GM15510 (cell line): Measurements from ENCODE around the gene PRSS21.

Source experiments
- POLR2A ChIP-seq: IDR thresholded peaks from 3 replicates; pipeline ENCODE4 v1.6.1; 2011; ENCODE audit warnings: borderline replicate concordance; ENCODE audit not compliant: insufficient read length; ENCODE audit errors: extremely low read depth

The PRSS21 gene

DNA sequence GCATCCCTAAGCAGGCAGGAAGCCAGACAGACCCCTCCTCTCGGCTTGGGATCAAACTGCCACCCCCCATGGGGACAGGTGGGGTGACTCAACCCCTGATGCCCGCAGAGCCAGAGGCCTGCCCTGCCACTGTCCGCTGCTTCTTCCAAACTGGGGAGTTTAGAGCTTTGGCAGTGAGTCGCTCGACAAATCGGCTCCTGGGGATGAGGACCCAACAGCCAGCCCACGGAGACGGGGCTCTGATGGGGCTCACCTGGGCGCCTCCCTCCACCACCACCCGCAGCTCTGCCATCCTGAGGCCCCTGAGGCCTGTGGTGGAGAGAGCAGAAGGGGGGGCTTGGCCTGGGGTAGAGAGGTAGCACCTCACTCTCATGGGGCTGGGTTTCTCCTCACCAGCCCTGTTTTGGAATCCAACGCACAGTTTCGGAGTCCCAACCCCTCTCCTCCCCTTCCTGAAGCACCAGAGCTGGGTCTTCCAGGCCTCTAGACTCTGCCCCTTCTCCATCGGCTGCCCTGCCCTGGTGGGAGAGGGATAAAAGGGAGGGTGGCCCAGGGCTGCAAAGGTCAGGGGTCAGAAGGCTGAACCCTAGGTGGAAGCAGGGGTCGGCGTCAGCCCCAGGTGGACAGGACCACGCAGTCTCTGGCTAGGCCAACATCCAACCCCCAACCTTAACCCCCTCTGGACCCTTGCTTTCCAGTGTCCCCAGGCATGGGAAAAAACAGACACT is 35.1 kb downstream of the PRSS21 start:
- TF ChIP-seq POLR2A = no peak

GRCh38 chr16:2852731-2853507 is 35.9 kb downstream of the PRSS21 start:
- no peak for TF ChIP-seq POLR2A

DNA sequence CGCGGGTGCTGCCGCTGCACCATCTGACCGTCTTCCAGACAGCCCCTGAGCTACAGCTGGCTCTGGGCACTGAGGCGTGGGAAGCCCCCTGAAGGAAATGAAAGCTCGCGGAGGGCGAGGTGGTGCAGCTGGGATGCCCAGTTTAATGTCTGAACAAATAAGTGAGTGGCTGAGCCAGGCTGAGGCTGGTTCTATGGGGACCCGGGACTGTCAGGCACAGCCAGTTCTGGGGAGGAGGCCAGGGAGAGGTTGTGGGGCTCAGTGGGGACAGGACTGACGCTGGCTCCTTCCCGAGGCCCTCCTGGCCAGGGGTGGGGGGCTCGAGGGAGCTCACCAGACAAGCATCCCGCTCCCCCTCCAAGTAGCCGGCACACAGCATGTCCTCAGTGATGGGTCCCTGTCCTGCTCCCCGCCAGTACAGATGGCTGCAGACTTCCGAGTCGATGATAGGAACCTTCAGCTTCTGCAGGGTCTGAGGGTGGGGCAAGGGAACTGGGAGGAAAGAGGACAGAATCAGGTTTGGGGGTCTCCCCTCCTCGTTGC is 36.6 kb downstream of the PRSS21 start:
- TF ChIP-seq POLR2A = no peak

DNA sequence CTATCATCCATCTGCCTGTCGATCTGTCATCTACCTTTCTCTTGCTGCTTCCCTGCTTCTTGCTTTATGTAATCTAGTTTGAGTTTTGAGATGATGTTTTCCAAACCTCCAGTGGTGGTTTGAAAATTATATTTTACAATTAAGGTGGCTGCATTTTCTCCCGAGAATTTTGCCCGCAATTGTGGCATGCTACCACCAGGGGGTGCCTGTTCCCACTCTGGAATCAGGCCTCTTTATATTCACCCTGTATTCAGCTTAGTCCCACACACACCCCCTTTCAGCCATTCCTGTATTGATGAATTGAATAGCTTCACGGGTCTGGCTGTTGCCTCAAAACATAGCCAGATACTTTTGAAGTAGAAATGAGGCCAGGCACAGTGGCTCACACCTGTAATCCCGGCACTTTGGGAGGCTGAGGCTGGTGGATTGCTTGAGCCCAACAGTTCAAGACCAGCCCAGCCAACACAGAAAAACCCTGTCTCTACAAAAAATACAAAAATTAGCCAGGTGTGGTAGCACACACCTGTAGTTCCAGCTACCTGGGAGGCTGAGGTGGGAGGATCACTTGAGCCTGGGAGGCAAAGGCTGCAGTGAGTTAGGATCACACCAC is 37.8 kb downstream of the PRSS21 start:
- TF ChIP-seq POLR2A = no peak

- TF ChIP-seq POLR2A = no peak
Measured at GRCh38 chr16:2855536-2855935, 38.5 kb downstream of the PRSS21 start.

DNA sequence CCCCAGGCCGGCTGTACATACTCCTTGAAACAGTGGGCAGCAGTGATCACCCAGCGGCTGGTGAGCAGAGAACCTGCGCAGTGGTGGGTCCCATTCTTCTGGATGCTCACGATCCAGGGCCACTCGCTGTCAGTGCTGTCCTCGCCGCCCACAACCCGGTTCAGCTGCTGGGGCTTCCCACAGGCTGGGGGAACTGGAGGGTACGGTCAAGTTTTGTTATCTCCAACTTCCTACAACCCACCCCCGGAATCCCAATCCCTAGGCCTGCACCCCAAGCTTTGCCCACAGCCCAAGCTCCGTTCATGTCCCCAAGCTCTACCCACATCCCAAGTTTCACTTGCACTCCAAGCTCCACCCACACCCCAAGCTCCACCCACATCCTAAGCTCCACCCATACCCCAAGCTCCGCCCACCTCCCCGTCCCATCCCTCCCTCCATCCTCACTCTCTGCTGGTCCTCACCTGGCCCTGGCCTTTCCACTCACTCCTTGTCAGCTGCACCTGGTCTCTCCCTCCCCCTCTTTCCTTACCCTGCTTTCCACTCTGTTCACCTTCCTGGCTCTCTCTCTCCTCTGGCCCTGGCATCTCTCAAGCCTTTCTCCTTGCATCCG is 39.1 kb downstream of the PRSS21 start:
- no peak for TF ChIP-seq POLR2A

DNA sequence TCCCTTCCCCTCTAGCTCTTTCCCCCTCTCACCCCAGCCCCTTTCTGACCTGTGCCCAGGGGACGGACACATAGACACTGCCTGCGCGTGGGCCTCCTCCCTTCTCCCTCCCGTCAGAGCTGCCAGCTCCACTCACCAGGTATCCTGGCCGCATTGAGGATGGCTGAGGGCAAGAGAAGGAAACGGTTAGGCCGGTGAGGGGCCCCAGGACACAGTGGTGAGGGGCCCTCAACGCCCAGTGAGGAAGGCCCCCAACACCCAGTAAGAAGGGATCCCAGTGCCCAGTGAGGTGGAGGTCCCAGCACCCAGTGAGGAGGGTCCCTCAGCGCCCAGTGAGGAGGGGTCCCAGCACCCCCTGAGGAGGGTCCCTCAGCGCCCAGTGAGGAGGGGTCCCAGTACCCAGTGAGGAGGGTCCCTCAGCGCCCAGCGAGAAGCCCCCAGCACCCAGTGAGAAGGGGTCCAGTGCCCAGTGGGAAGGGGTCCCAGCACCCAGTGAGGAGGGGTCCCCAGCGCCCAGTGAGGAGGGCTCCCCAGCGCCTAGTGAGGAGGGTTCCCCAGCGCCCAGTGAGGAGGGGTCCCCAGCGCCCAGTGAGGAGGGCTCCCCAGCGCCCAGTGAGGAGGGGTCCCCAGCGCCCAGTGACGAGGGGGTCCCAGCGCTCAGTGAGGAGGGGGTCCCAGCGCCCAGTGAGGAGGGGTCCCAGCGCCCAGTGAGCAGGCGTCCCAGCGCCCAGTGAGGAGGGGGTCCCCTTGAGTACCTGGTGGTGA is 39.8 kb downstream of the PRSS21 start:
- TF ChIP-seq POLR2A = no peak

DNA sequence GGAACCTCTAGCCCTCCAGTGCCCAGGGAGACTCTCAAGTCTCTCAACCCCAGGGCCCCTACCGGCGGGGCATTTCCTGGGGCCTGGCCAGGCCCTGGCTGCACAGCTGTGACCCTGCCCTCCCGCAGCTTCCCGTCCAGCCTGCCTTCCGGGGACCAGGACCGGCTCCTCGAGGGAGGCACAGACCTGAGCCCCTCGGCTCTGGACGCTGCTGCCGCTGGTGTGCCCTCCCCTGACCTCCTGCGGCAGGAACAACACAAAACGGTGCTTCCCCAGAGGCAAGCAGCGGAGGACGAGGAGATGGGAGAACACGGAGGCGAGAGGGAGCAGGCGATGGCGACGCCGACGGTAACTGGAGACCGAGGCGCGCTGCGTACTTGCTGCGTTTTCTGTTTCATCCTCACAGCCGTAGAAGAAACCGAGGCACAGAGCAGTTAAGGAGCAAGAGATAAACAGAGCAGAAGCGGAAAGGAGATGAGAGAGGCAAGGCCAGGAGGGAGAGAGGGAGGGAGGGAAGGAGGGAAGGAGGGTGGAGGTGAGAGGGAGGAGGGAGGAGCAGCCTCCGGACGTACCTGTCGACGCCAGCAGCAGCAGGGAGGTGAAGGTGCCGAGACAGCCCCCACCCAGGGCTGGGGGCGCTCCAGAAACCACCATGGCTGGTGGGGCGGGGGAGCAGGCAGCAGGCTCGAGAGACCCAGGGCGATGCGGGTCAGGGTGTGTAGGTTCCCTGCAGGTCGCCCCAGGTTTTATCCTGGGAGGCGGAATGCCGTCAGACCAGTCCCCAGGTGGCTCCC is 40.6 kb downstream of the PRSS21 start, which contains the start of gene PRSS22:
Gene PRSS22, minus strand, starts transcription at position 720 of the 794 bp plus-strand sequence. Its CDS starts 66 bp downstream, at position 654.
- no peak for TF ChIP-seq POLR2A

DNA sequence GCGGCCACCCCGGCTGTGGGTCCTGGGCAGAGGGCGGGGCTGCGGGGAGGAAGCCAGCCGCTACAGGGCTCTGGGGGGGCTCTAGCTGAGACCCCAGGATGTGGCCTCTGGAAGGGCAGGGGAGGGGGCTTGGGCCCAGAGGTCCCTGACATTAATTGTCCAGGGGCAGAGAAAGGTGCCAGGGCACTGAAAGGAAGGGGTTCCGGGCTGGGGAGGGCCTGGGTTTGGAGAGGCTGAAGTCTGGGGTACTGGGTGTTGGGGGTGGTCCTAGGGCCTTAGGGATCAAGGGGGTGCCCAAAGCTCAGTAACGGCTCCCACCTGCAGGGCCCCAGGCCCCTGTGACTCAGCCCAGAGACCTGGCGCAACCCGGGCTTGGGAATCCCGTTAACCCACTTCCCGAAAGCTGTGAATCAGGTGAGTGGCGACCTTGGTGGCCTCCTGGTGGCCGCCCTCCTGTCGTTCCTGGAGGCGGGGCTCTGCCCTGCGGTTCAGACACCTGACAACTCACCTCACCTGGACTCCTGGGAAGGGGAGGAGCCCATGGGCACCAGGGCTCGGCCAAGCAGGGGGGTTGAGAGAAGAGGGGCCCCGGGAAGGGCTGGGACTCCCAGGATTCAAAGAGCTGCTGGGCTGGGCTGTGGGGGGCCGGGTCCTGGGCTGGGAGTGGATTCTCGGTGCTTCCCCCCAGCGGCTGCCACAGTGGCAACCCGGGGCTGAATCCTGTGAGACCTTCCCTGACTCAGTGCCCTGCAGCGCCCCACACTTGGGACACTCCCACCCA is 41.4 kb downstream of the PRSS21 start:
- TF ChIP-seq POLR2A = no peak

DNA sequence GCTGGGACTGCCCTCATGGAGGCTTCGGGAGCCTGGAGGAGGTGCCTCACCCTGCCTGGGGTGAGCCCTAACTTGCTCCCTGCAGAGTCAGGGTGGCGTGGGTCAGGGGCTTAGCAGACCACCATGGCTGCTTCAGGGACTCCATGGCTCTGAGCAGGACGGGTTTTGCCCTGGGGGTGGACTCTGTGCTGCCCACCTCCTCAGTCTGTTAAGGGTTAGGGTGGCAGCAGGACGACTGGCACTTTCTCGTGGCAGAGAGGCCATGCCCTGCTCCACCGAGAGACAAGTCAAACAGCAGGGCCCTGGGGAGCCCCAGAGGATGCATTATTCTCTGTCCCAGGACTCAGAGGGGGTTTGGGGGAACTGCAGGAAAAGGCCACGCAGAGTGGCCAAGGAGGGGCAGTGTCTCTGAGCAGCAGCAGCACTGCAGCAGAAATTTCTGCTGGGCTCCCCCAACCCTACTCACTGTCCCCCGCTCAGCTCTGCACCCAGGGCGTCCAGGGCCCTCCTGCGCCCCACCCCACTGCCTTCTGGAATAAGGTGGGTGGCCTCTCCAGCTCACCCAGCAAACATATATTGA is 42.7 kb downstream of the PRSS21 start:
- no peak for TF ChIP-seq POLR2A

GRCh38 chr16:2860826-2861567 is 44.0 kb downstream of the PRSS21 start:
- TF ChIP-seq POLR2A = no peak

DNA sequence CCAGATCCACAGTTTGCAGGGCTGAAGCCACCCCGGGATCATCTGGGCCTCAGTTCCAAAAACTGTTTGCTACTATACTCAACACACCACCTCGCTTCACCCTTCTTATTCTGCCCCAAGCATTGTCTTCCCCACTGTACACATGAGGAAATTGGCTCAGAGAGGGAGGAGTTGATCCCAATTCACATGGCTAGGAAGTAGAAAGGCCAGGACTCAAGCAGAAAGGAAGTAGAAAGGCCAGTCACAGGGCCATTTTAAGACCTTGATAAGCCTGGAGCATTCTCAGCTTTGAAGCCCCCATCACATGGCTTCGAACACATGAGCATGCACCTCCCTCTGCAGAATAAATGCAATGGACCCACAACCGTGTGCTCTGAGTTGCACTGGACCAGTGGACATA is 48.6 kb downstream of the PRSS21 start:
- no peak for TF ChIP-seq POLR2A
